Fibroblast of lung (primary cell): ENCODE measurements around the gene ZNF490.

Experiments
- EZH2 ChIP-seq: IDR thresholded peaks from 2 replicates; pipeline ENCODE4 v1.5.1; 2012; ENCODE audit warnings: low read length, control low read depth, mild to moderate bottlenecking; ENCODE audit errors: missing control alignments
- TF ChIP-seq, protein P1 (sequence below), 2 donors: IDR thresholded peaks in 1 of 2; conservative IDR thresholded peaks in 1 of 2; 1 replicate in 1 of 2; 2 replicates in 1 of 2; pipeline ENCODE4 v1.5.1; 2011 to 2012; ENCODE audit warnings: low read length in 2 of 2, control low read depth in 1 of 2, inconsistent platforms in 1 of 2, low read depth in 1 of 2, mild to moderate bottlenecking in 1 of 2

DNA sequence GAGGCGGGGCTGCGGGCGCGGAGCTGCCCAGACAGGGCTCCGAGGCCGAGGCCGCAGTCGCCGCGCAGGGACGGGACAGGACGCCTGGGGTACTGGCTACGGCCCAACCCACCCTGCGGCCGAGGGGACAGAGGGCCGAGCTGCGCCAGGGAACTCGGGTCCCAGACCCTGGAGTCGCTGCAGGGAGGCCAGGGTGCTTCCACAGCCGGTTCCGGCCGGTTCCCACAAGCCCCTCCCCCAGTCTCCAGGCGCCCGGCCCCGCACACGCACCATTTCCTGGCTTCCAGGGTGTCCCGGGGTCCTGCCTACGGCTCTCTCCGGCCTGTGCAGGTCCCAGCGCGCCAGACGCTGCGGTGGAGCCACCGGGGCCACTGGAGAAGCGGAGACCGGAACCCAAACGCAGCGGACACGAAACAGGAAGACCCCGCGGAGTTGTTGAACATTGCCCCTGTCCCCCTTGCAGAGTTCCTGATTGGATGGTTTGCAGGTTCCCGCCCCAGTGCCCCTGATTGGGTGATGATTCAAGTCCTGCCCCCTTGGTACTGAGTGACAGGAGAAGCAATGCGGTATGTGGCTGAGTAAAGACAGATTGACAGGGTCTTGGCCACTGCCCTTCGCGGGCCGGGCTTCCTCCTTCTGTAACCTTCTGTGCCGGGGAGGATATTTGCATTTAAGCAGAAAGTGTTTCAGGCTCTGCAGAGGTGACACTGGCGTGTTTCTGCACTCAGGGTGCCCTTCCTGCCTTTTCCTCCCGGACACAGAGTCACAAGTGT lies 59.4 kb downstream of the ZNF490 start, which contains the start of gene ZNF564:
- no peak for TF ChIP-seq EZH2
- TF ChIP-seq, protein P1, sequence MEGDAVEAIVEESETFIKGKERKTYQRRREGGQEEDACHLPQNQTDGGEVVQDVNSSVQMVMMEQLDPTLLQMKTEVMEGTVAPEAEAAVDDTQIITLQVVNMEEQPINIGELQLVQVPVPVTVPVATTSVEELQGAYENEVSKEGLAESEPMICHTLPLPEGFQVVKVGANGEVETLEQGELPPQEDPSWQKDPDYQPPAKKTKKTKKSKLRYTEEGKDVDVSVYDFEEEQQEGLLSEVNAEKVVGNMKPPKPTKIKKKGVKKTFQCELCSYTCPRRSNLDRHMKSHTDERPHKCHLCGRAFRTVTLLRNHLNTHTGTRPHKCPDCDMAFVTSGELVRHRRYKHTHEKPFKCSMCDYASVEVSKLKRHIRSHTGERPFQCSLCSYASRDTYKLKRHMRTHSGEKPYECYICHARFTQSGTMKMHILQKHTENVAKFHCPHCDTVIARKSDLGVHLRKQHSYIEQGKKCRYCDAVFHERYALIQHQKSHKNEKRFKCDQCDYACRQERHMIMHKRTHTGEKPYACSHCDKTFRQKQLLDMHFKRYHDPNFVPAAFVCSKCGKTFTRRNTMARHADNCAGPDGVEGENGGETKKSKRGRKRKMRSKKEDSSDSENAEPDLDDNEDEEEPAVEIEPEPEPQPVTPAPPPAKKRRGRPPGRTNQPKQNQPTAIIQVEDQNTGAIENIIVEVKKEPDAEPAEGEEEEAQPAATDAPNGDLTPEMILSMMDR (conservative IDR thresholded peaks at IDR 0.05 in 1 of 2, IDR thresholded peaks at IDR 0.05 in 1 of 2; ENCODE audit: low read depth in 1 of 2, low read length in 2 of 2), result no peak
